NCI-H146 (cell line): ENCODE measurements around the gene ZNF22.
"Not testable (repeated sequence)": the region's sequence is repeated elsewhere in the genome, so short reads cannot be mapped to it uniquely, and the experiment has no call there.

Experiments used
- DNase-seq: peaks from one replicate; lab custom pipeline; 2025; lab: John Stamatoyannopoulos, UW

The ZNF22 gene

GRCh38 chr10:44991571-44991970 is 9.2 kb upstream of the ZNF22 start:
- DNase-seq = no peak

- no peak for DNase-seq
Observed at GRCh38 chr10:44992070-44992731, 8.5 kb upstream of the ZNF22 start.

DNA sequence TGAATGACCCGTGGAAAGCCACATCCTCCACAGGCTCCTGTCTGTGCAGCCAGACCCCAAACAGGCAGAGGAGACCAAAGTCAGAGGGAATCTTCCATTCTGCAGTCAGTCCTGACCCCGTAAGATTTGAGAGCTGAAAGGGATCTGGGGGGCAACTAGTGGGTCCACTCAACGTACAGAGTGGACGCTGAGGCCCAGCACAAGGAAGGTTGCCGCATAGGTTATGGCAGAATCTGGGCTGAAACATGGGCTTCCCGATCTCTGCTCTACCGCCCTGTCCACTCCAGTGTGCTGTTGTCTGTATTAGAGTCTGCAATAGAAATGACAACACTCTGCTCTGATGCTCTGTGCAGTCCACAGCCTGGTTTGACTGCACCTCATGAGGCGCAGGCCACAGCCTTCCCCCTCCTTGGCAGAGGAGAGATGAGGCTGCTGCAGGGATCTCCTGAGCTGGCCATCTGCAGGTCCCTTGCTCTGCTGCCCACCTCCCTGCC is 7.9 kb upstream of the ZNF22 start:
- DNase-seq = no peak

GRCh38 chr10:44993226-44993921 is 7.3 kb upstream of the ZNF22 start:
- peak; percentile 30 for DNase-seq

GRCh38 chr10:44993922-44994751 is 6.6 kb upstream of the ZNF22 start:
- DNase-seq = peak; percentile 35

GRCh38 chr10:44994752-44995530 is 5.8 kb upstream of the ZNF22 start:
- no peak for DNase-seq

- DNase-seq = no peak
Observed at GRCh38 chr10:44995581-44995913, 5.2 kb upstream of the ZNF22 start.

DNA sequence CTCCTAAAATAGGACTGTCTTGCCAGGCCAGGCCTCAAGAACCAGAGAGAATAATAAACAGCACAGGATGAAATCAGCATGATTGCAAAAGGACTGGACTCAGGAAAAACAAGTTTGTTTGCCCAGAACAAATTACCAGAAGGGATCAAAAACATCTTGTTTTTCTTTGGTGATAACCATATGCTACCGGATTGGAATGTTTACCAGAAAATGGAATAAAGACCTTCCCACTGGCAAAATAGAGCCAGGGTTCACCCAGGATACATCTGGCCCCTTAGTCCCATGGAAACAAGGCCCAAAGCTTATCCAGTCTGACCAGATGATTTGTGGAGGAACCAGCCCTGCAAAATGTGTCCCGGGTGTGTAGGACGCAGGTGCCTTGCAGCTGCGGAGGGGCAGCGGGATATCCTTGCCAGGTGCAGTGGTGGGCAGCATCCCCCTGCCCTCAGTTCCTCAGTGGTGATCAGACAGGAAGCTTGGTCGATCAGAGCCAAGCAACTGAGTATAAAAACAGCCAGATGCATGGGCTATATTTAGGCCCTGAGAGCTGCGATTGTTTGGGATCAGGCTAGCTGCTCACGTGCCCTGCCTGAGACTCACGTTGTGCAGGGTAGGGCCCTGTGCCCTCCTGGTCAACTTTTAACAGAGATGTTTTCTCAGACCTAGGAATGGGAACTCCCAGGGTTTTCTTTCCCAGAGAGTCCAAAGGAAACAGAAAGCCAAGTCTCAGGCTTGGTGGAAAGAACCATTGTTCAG is 4.6 kb upstream of the ZNF22 start:
- no peak for DNase-seq

GRCh38 chr10:44997105-44997748 is 3.5 kb upstream of the ZNF22 start:
- no peak for DNase-seq

DNA sequence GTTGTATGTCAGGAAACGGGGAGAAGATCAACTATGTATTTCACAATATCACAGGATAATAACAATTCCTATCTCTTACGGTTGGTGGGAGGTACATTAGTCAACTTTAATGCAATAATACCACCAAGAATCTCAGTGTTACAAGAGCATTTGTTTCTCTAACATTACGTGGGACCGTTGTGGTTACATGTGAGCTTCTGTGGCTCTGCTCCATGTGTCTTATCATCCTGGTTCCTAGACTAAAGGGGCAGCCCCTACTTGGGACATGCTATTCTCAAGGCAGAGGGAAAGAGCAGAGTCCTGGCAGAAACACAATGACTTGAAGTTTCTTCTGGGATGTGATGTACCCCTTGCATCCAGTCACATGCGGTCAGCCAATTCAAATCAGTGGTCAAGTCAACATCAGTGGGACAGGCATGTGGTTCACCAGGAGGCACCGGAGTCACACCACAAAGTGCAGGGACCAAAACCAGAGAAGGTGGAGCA is 2.5 kb upstream of the ZNF22 start:
- no peak for DNase-seq

GRCh38 chr10:45000138-45000751 is 478 bp upstream of the ZNF22 start:
- DNase-seq = peak; percentile 28

- peak; percentile 47 for DNase-seq
Observed at GRCh38 chr10:45001381-45002148, 842 bp downstream of the ZNF22 start.

- DNase-seq = no peak
Observed at GRCh38 chr10:45003432-45004000, 2.8 kb downstream of the ZNF22 start.

GRCh38 chr10:45004661-45005060 is 3.9 kb downstream of the ZNF22 start:
- DNase-seq = no peak

GRCh38 chr10:45005284-45005683 is 4.6 kb downstream of the ZNF22 start:
- no peak for DNase-seq

- no peak for DNase-seq
Observed at GRCh38 chr10:45006276-45007030, 5.7 kb downstream of the ZNF22 start.

GRCh38 chr10:45008524-45009161 is 7.9 kb downstream of the ZNF22 start:
- peak; percentile 59 for DNase-seq

GRCh38 chr10:45014557-45014956 is 13.8 kb downstream of the ZNF22 start:
- not testable (repeated sequence) for DNase-seq
